Measurements from ENCODE around the gene CRK.
"Not testable (repeated sequence)": the region's sequence is repeated elsewhere in the genome, so short reads cannot be mapped to it uniquely, and the experiment has no call there.

The CRK gene

GRCh38 chr17:1379930-1380313, 76.1 kb downstream of the CRK start:
- no peak for DNase-seq

GRCh38 chr17:1379208-1379929, 76.7 kb downstream of the CRK start:
- DNase-seq = no peak

- not testable (repeated sequence) for DNase-seq
These were observed 77.6 kb downstream of the CRK start for GRCh38 chr17:1378476-1378860.

GRCh38 chr17:1377334-1377733, 78.7 kb downstream of the CRK start:
- DNase-seq = no peak

- no peak for DNase-seq
These were observed 80.0 kb downstream of the CRK start for GRCh38 chr17:1376061-1376460.

GRCh38 chr17:1375615-1376014, 80.4 kb downstream of the CRK start:
- DNase-seq = no peak

- DNase-seq = no peak
These were observed 81.4 kb downstream of the CRK start for GRCh38 chr17:1374431-1375177.

- DNase-seq = no peak
These were observed 82.3 kb downstream of the CRK start for GRCh38 chr17:1373707-1374237.

GRCh38 chr17:1372618-1373017, 83.4 kb downstream of the CRK start:
- DNase-seq = no peak

- DNase-seq = no peak
These were observed 84.0 kb downstream of the CRK start for GRCh38 chr17:1371893-1372590.
